Superior temporal gyrus (tissue), 1 donor: Measurements from ENCODE around the gene ARHGAP42.

Experiments
- DNase-seq: peaks from one replicate; pipeline ENCODE4 v3.0.0-alpha.2; 2016; ENCODE audit errors: extremely low spot score

ARHGAP42 gene

GRCh38 chr11:100682247-100682969 lies 4.7 kb upstream of the ARHGAP42 start:
- peak; percentile 67 for DNase-seq

- no peak for DNase-seq
Measured at GRCh38 chr11:100683126-100683525, 4.0 kb upstream of the ARHGAP42 start.

- DNase-seq: no peak
Measured at GRCh38 chr11:100684101-100685065, 2.7 kb upstream of the ARHGAP42 start.

- no peak for DNase-seq
Measured at GRCh38 chr11:100686476-100687053, 523 bp upstream of the ARHGAP42 start.

- peak; percentile 66 for DNase-seq
Measured at GRCh38 chr11:100687630-100688395, 725 bp downstream of the ARHGAP42 start.

- DNase-seq: no peak
Measured at GRCh38 chr11:100689141-100689540, 2.1 kb downstream of the ARHGAP42 start.

GRCh38 chr11:100691896-100692653 lies 5.0 kb downstream of the ARHGAP42 start:
- DNase-seq: no peak

- DNase-seq: no peak
Measured at GRCh38 chr11:100695911-100696310, 8.8 kb downstream of the ARHGAP42 start.

- no peak for DNase-seq
Measured at GRCh38 chr11:100703139-100703538, 16.1 kb downstream of the ARHGAP42 start.

- no peak for DNase-seq
Measured at GRCh38 chr11:100703801-100704575, 16.9 kb downstream of the ARHGAP42 start.

- DNase-seq: no peak
Measured at GRCh38 chr11:100705447-100705846, 18.4 kb downstream of the ARHGAP42 start.

GRCh38 chr11:100706179-100706578 lies 19.1 kb downstream of the ARHGAP42 start:
- no peak for DNase-seq

- no peak for DNase-seq
Measured at GRCh38 chr11:100709233-100709957, 22.3 kb downstream of the ARHGAP42 start.

- no peak for DNase-seq
Measured at GRCh38 chr11:100711984-100712383, 24.9 kb downstream of the ARHGAP42 start.

- no peak for DNase-seq
Measured at GRCh38 chr11:100712583-100712982, 25.5 kb downstream of the ARHGAP42 start.

- DNase-seq: no peak
Measured at GRCh38 chr11:100715165-100715761, 28.2 kb downstream of the ARHGAP42 start.

- DNase-seq: no peak
Measured at GRCh38 chr11:100716838-100717237, 29.8 kb downstream of the ARHGAP42 start.

GRCh38 chr11:100719362-100719761 lies 32.3 kb downstream of the ARHGAP42 start:
- DNase-seq: no peak

- DNase-seq: peak; percentile 53
Measured at GRCh38 chr11:100719809-100720221, 32.7 kb downstream of the ARHGAP42 start.
